ENCODE data around the gene HS3ST3A1. TPM values are rescaled to one million over a fixed set of nuclear protein-coding genes. Genes with fewer than 3 reads are reported as not detected.

Gene HS3ST3A1
- total RNA-seq, 6 experiments from 2014 or later = 4.0 to 10.1 (median 5.1) TPM

GRCh38 chr17:13539421-13539820 is 62.3 kb downstream of the HS3ST3A1 start:
- WGBS (ENCODE audit: insufficient coverage, low coverage, low lambda C conversion rate, missing lambda C conversion rate) = 71% methylated on average over 5 of the region's 5 CpGs
- no peaks in the 10 kb centered on the region for H3K36me3 ChIP-seq
- ATAC-seq (no peak), DNase-seq (no peak)
- H3K27ac ChIP-seq = no peak overlapping the region
- TF ChIP-seq POLR2A (IDR thresholded peaks at IDR 0.05) (no peak), CTCF (IDR thresholded peaks at IDR 0.05) (no peak)
- H3K27me3 ChIP-seq = no peaks in the 10 kb centered on the region
- H3K4me1 ChIP-seq = no peaks in the 10 kb centered on the region
- H3K4me3 ChIP-seq = no peak overlapping the region
- H3K9me3 ChIP-seq = no peaks in the 10 kb centered on the region
- intact Hi-C loops (cut with DNase I) = no loop called here

- DNase-seq (no peak), ATAC-seq (no peak)
- Histone ChIP-seq H3K9me3 (no peaks in the 10 kb centered on the region), H3K36me3 (no peaks in the 10 kb centered on the region), H3K27me3 (no peaks in the 10 kb centered on the region), H3K4me1 (no peaks in the 10 kb centered on the region), H3K4me3 (no peak overlapping the region), H3K27ac (no peak overlapping the region)
- intact Hi-C loops (cut with DNase I) = no loop called here
- TF ChIP-seq CTCF (IDR thresholded peaks at IDR 0.05) (no peak), POLR2A (IDR thresholded peaks at IDR 0.05) (no peak)
- 70% methylated on average over 4 of the region's 4 CpGs for WGBS (ENCODE audit: insufficient coverage, low coverage, low lambda C conversion rate, missing lambda C conversion rate)
Observed at GRCh38 chr17:13538841-13539411, 62.8 kb downstream of the HS3ST3A1 start.

- Histone ChIP-seq H3K4me1 (no peaks in the 10 kb centered on the region), H3K4me3 (no peak overlapping the region), H3K9me3 (no peaks in the 10 kb centered on the region), H3K27ac (no peak overlapping the region), H3K27me3 (no peaks in the 10 kb centered on the region), H3K36me3 (no peaks in the 10 kb centered on the region)
- TF ChIP-seq CTCF (IDR thresholded peaks at IDR 0.05) (no peak), POLR2A (IDR thresholded peaks at IDR 0.05) (no peak)
- DNase-seq (no peak), ATAC-seq (no peak)
- WGBS (ENCODE audit: insufficient coverage, low coverage, low lambda C conversion rate, missing lambda C conversion rate) = 64% methylated on average over 6 of the region's 6 CpGs
- intact Hi-C loops (cut with DNase I) = no loop called here
Observed at GRCh38 chr17:13537871-13538643, 63.7 kb downstream of the HS3ST3A1 start.

- no peak for ATAC-seq
- Histone ChIP-seq H3K36me3 (no peaks in the 10 kb centered on the region), H3K4me3 (no peak overlapping the region), H3K27me3 (no peaks in the 10 kb centered on the region), H3K9me3 (no peaks in the 10 kb centered on the region), H3K27ac (no peak overlapping the region), H3K4me1 (no peaks in the 10 kb centered on the region)
- WGBS (ENCODE audit: insufficient coverage, low coverage, low lambda C conversion rate, missing lambda C conversion rate) = 56% methylated on average over 4 of the region's 5 CpGs
- TF ChIP-seq POLR2A (IDR thresholded peaks at IDR 0.05) = no peak
- no peak for TF ChIP-seq CTCF (IDR thresholded peaks at IDR 0.05)
- intact Hi-C loops (cut with DNase I) = no loop called here
- DNase-seq = no peak
Observed at GRCh38 chr17:13537167-13537731, 64.5 kb downstream of the HS3ST3A1 start.
